ENCODE data around the gene LRRC8A. TPM values are rescaled to one million over a fixed set of nuclear protein-coding genes. Genes with fewer than 3 reads are reported as not detected.
A peak's percentile ranks its signal among the peaks of the same experiment; 100 is the strongest.

The LRRC8A gene
- total and polyA plus RNA-seq, 2 of the 8 experiments (the other 6 are each of a cell fraction or from before 2014, with no cell fraction given), result 103 to 111 TPM

GRCh38 chr9:128947277-128947526 lies 65.3 kb downstream of the LRRC8A start:
- Histone ChIP-seq H2AK5ac (ENCODE audit: low read depth, low read length) (no peak overlapping the region), H4K91ac (replicated peaks; ENCODE audit: insufficient read length, low read length) (no peak overlapping the region), H3K79me1 (ENCODE audit: low read depth, low read length) (peaks cover 10% of the 10 kb centered on the region), H4K20me1 (replicated peaks in 1 of 2; ENCODE audit: control insufficient read depth in 1 of 2, insufficient read depth in 2 of 2, low read length in 2 of 2) (peaks cover 0 to 1% of the 10 kb centered on the region in 2 experiments), H2BK5ac (ENCODE audit: low read depth, low read length) (peak overlapping the region; percentile 83), H3K18ac (ENCODE audit: extremely low read depth, low read length) (peak overlapping the region; percentile 90; the same call in 1 of the 2 replicates), H3K9me3 (ENCODE audit: insufficient read depth in 2 of 2, low read depth in 1 of 2, low read length in 1 of 2) (no peaks in the 10 kb centered on the region), H3K56ac (replicated peaks; ENCODE audit: insufficient read length, low read depth, low read length) (peak overlapping the region; percentile 95), H2BK120ac (replicated peaks; ENCODE audit: low read depth, low read length) (no peak overlapping the region), H3K27me3 (replicated peaks in 1 of 4; ENCODE audit: control insufficient read depth in 3 of 4, extremely low read depth in 1 of 4, insufficient read depth in 3 of 4, low read length in 3 of 4) (no peaks in the 10 kb centered on the region), H3K9ac (replicated peaks in 1 of 4; ENCODE audit: extremely low read depth in 1 of 4, low read depth in 3 of 4, low read length in 3 of 4) (peak overlapping the region; percentile 78 to 93 (median 86); a peak in 6 of 7 replicates), H2BK15ac (ENCODE audit: low read length) (no peak overlapping the region), H3K4me1 (replicated peaks in 1 of 4; ENCODE audit: control insufficient read depth in 3 of 4, insufficient read depth in 4 of 4, low read length in 3 of 4) (peaks cover 0 to 9% (median 6%) of the 10 kb centered on the region in 4 experiments; a peak in 3 of 7 replicates), H2AFZ (ENCODE audit: low read length) (0 out of 2 replicates have a peak overlapping the region, but pooled peaks have one; percentile 36), H3K79me2 (ENCODE audit: control insufficient read depth in 1 of 2, insufficient read depth in 2 of 2, low read length in 2 of 2) (peaks cover 0 to 17% of the 10 kb centered on the region in 2 experiments; a peak in 1 of 4 replicates), H3K4me2 (ENCODE audit: insufficient read depth in 1 of 2, low read depth in 2 of 2, low read length in 2 of 2) (peak overlapping the region; percentile 87 to 92), H3K27ac (ENCODE audit: low read depth, low read length) (peak overlapping the region; percentile 72), H4K5ac (ENCODE audit: insufficient read length, low read depth, low read length) (peak overlapping the region; percentile 91), H3K36me3 (ENCODE audit: control insufficient read depth in 2 of 4, insufficient read depth in 4 of 4, low read length in 3 of 4) (peaks cover 0 to 26% (median 8%) of the 10 kb centered on the region in 4 experiments; a peak in 5 of 8 replicates), H2BK20ac (ENCODE audit: low read length) (no peak overlapping the region), H4K8ac (ENCODE audit: extremely low read depth, insufficient read depth, low read length) (peak overlapping the region; percentile 96), H3K14ac (ENCODE audit: insufficient read length) (no peak overlapping the region), H2BK12ac (ENCODE audit: low read depth, low read length) (0 out of 2 replicates have a peak overlapping the region, but pooled peaks have one; percentile 14), H3K4me3 (ENCODE audit: extremely low read depth in 1 of 4, insufficient read depth in 2 of 4, low read depth in 3 of 4, low read length in 4 of 4) (peak overlapping the region; percentile 74 to 96 (median 92)), H3K23ac (ENCODE audit: insufficient read length) (no peak overlapping the region), H3K23me2 (ENCODE audit: low read depth, low read length) (peaks cover 13% of the 10 kb centered on the region), H3K4ac (replicated peaks; ENCODE audit: insufficient read length, low read depth, low read length) (peak overlapping the region; percentile 69)
- POLR2A ChIA-PET (ENCODE audit: partially characterized antibody), result interaction anchor here (0.7 to 2.1 kb wide), 3 partner anchors 10 to 127 kb away, joined by 3 to 6 read pairs (median 3); no protein-coding TSS in a partner anchor
- DNase-seq (ENCODE audit: low read depth in 1 of 2, low spot score in 2 of 2), result no peak
- WGBS, 2 experiments (ENCODE audit: extremely low coverage in 1 of 2, insufficient coverage in 1 of 2, insufficient read length in 1 of 2, insufficient replicate concordance in 2 of 2, low coverage in 1 of 2, low lambda C conversion rate in 2 of 2, missing lambda C conversion rate in 1 of 2), result 0% methylated on average over 17 of the region's 20 CpGs; no CpG with 5 or more reads in 1 of the 2 experiments
- CTCF ChIA-PET (ENCODE audit: partially characterized antibody), result no interaction called here
- TF ChIP-seq PHF8 (conservative IDR thresholded peaks at IDR 0.05; ENCODE audit: low read depth, low read length) (peak; percentile 91; the same call in 1 of the 2 replicates), SIX5 (IDR thresholded peaks at IDR 0.05; ENCODE audit: low read depth, low read length) (no peak)
- no peak for FAIRE-seq
